ENCODE data around the gene RPS18.

Gene RPS18

DNA sequence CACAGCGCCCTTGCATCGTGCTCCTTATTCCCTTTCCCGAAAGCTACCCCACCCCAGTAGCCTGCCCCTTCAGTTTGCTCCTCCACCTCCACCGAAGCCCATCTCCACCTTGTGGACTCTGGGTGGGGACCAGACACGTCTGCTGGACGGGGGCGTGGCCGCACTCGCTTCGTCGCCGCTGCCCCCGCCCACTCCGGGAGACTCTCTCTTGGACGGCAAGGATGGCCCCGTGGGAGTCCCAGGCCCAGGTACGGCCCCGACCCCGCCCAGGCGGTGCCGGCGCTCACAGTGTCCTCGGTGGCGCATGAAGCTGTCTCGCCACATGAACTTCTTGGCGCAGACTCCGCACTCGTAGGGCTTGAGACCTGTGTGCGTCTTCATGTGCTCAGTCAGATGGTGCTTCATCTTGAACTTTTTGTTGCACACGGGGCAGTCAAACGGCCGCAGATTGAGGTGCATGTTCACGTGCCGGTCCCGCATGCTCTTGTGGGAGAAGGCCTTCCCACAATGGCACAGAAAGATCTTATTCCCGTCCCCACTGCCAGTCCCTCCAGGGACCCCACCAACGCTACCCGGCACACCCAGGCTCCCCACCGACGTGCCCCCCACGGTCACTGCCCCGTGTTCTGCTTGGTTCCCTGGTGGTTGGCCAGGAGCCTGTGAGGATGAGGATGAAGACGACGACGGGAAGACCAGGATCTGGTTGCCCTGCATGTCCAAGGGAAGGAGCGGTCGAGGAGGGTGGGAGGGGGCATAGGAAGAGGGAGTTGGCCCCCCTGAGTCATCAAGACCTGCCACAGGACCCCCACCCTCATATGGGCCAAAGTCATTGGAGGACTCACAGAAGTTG, 43.3 kb downstream of the RPS18 start:
- no peak for TF ChIP-seq Cebpa-rat (IDR thresholded peaks at IDR 0.05)
- Histone ChIP-seq H3K9me3 (replicated peaks in 1 of 11) (no peaks in the 10 kb centered on the region), H3K27ac (peak overlapping the region; percentile 88 to 99 (median 95)), H3K9ac (peak overlapping the region; percentile 90 to 97 (median 92); a peak in 20 of 22 replicates), H3K4me3 (peak overlapping the region; percentile 75 to 91 (median 84)), H3K27me3 (no peaks in the 10 kb centered on the region), H3K4me2 (peak overlapping the region; percentile 85 to 100 (median 98)), H3K36me3 (peaks cover 28 to 48% (median 39%) of the 10 kb centered on the region in 11 experiments), H4K20me1 (peaks cover 26 to 62% (median 51%) of the 10 kb centered on the region in 11 experiments; a peak in 21 of 22 replicates), H3K4me1 (peaks cover 62 to 72% (median 70%) of the 10 kb centered on the region in 10 experiments)

- H3K4me2 ChIP-seq, result peak overlapping the region; percentile 85 to 100 (median 98); a peak in 20 of 22 replicates
- no peaks in the 10 kb centered on the region for H3K9me3 ChIP-seq (replicated peaks in 1 of 11)
- H3K4me1 ChIP-seq, result peaks cover 68 to 77% (median 76%) of the 10 kb centered on the region in 10 experiments
- H3K27me3 ChIP-seq, result no peaks in the 10 kb centered on the region
- H3K36me3 ChIP-seq, result peaks cover 28 to 48% (median 39%) of the 10 kb centered on the region in 11 experiments
- TF ChIP-seq Cebpa-rat (IDR thresholded peaks at IDR 0.05), result no peak
- peaks cover 25 to 62% (median 50%) of the 10 kb centered on the region in 11 experiments; a peak in 21 of 22 replicates for H4K20me1 ChIP-seq
- H3K4me3 ChIP-seq, result 0 out of 20 replicates have a peak overlapping the region, but pooled peaks of 1 of the 10 experiments have one; percentile 91
- H3K9ac ChIP-seq, result peak overlapping the region in 1 of 11 experiments; percentile 90; a peak in 1 of 22 replicates
- peak overlapping the region in 3 of 11 experiments; percentile 20 to 95 (median 92); a peak in 5 of 22 replicates for H3K27ac ChIP-seq
Observed at GRCh38 chr6:33315793-33316602, 44.1 kb downstream of the RPS18 start.

- Histone ChIP-seq H3K36me3 (peaks cover 30 to 46% (median 35%) of the 10 kb centered on the region in 11 experiments), H3K27me3 (no peaks in the 10 kb centered on the region), H3K4me1 (peaks cover 68 to 77% (median 76%) of the 10 kb centered on the region in 10 experiments), H3K27ac (peak overlapping the region in 3 of 11 experiments; percentile 1 to 20 (median 11); a peak in 4 of 22 replicates), H4K20me1 (peaks cover 17 to 62% (median 48%) of the 10 kb centered on the region in 11 experiments; a peak in 21 of 22 replicates), H3K9ac (peak overlapping the region in 5 of 11 experiments; percentile 11 to 44 (median 33); a peak in 4 of 22 replicates), H3K4me2 (peak overlapping the region; percentile 52 to 100 (median 96)), H3K9me3 (replicated peaks in 1 of 11) (no peaks in the 10 kb centered on the region), H3K4me3 (peak overlapping the region; percentile 44 to 73 (median 56); a peak in 19 of 20 replicates)
- TF ChIP-seq Cebpa-rat (IDR thresholded peaks at IDR 0.05), result no peak
Observed at GRCh38 chr6:33316603-33317418, 44.9 kb downstream of the RPS18 start.

- no peaks in the 10 kb centered on the region for H3K27me3 ChIP-seq
- no peaks in the 10 kb centered on the region for H3K9me3 ChIP-seq (replicated peaks in 1 of 11)
- peak overlapping the region in 6 of 11 experiments; percentile 32 to 93 (median 89); a peak in 8 of 22 replicates for H3K9ac ChIP-seq
- H3K4me3 ChIP-seq, result peak overlapping the region; percentile 44 to 86 (median 66)
- H3K4me1 ChIP-seq, result peaks cover 67 to 75% (median 73%) of the 10 kb centered on the region in 10 experiments
- peak overlapping the region in 3 of 11 experiments; percentile 68 to 71 (median 70); a peak in 7 of 22 replicates for H3K27ac ChIP-seq
- peak overlapping the region; percentile 52 to 100 (median 96); a peak in 17 of 22 replicates for H3K4me2 ChIP-seq
- peaks cover 11 to 59% (median 43%) of the 10 kb centered on the region in 11 experiments; a peak in 21 of 22 replicates for H4K20me1 ChIP-seq
- TF ChIP-seq Cebpa-rat (IDR thresholded peaks at IDR 0.05), result no peak
- peaks cover 30 to 44% (median 34%) of the 10 kb centered on the region in 11 experiments for H3K36me3 ChIP-seq
Observed at GRCh38 chr6:33317419-33317668, 45.5 kb downstream of the RPS18 start.

DNA sequence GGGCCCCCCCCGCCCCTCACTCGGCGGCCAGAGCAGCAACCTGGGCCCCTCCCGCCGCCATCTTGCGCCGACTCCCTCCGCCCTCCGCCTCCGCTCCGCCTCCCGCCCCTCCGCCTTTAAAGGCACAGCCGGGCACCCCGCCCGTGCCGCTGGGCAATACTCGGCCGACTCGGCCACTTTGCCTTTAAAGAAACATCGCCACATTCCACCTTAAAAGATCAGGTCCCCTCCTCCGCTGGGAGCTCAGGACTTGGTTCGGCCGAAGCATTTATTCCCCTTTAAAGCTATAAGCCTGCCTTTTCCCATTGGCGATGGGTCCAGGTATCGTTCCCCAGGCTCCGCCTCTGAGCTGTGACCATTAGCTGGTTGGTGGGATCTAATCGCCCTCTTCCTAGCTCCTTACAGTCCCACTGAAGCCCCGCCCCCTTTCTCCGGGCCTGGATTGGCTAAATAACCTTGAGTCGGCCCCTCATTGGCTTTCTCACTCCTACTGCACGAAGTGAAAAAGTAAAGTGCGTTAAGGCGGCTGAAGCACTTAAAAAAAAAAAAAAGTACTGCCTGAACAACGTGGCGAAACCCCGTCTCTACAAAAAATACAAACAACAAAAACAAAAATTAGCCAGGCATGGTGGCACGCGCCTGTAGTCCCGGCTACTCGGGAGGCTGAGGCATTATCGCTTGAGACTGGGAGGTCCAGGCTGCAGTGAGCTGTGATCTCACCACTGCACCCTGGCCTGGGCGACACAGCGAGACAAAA, 46.0 kb downstream of the RPS18 start, which contains the start of gene ZBTB22:
Gene ZBTB22 (minus strand): TSS at position 76 of the 757 bp plus-strand sequence. CDS start 828 bp downstream, outside the sequence.
- H3K27me3 ChIP-seq, result no peaks in the 10 kb centered on the region
- TF ChIP-seq Cebpa-rat (IDR thresholded peaks at IDR 0.05), result no peak
- H3K4me2 ChIP-seq, result peak within 1 kb of the TSS; percentile 93 to 100 (median 99)
- H3K27ac ChIP-seq, result peak within 1 kb of the TSS in 10 of 11 experiments; percentile 38 to 71 (median 67); a peak in 20 of 22 replicates
- H3K36me3 ChIP-seq, result peaks cover 30 to 44% (median 34%) of the 10 kb centered on the region in 11 experiments
- peaks cover 8 to 54% (median 38%) of the 10 kb centered on the region in 11 experiments; a peak in 20 of 22 replicates for H4K20me1 ChIP-seq
- H3K4me3 ChIP-seq, result peak within 1 kb of the TSS; percentile 55 to 86 (median 66)
- peak within 1 kb of the TSS; percentile 64 to 94 (median 90) for H3K9ac ChIP-seq
- H3K9me3 ChIP-seq (replicated peaks in 1 of 11), result no peaks in the 10 kb centered on the region
- peaks cover 67 to 72% (median 70%) of the 10 kb centered on the region in 10 experiments for H3K4me1 ChIP-seq

- H3K4me3 ChIP-seq, result peak overlapping the region; percentile 55 to 86 (median 66)
- H3K4me2 ChIP-seq, result peak overlapping the region; percentile 86 to 100 (median 96)
- TF ChIP-seq Cebpa-rat (IDR thresholded peaks at IDR 0.05), result no peak
- H3K4me1 ChIP-seq, result peaks cover 67 to 75% (median 72%) of the 10 kb centered on the region in 10 experiments
- H4K20me1 ChIP-seq, result peaks cover 8 to 51% (median 35%) of the 10 kb centered on the region in 11 experiments; a peak in 20 of 22 replicates
- no peaks in the 10 kb centered on the region for H3K27me3 ChIP-seq
- H3K36me3 ChIP-seq, result peaks cover 30 to 44% (median 34%) of the 10 kb centered on the region in 11 experiments
- no peaks in the 10 kb centered on the region for H3K9me3 ChIP-seq (replicated peaks in 1 of 11)
- H3K27ac ChIP-seq, result peak overlapping the region in 10 of 11 experiments; percentile 6 to 71 (median 65); a peak in 14 of 22 replicates
- H3K9ac ChIP-seq, result peak overlapping the region; percentile 64 to 94 (median 90)
Observed at GRCh38 chr6:33318426-33319073, 46.7 kb downstream of the RPS18 start.

DNA sequence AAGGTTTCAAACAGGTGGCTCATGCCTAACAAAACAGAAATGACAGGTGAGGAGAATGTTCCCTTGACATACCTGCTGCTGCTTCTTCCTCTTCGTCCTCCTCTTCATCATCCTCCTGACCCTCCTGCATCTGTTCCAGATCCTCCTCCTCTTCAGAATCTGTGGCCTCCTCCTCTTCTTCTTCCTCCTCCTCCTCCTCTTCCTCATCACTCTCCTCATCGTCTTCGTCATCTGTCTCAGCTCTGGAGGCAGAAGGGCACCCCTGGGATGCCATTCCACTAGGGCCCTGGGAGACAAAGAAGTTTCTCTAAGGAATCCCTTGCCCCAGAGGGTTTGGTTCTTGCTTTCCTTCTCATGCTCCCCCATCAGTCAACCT, 48.1 kb downstream of the RPS18 start:
- H3K9ac ChIP-seq, result peak overlapping the region; percentile 64 to 94 (median 90); a peak in 18 of 22 replicates

More for the DNA sequence above, 48.1 kb downstream of the RPS18 start:
- peaks cover 8 to 51% (median 35%) of the 10 kb centered on the region in 11 experiments; a peak in 20 of 22 replicates for H4K20me1 ChIP-seq
- H3K4me1 ChIP-seq, result peaks cover 73 to 80% (median 76%) of the 10 kb centered on the region in 10 experiments
- peak overlapping the region; percentile 86 to 100 (median 96) for H3K4me2 ChIP-seq
- peak overlapping the region in 7 of 10 experiments; percentile 65 to 91 (median 77); a peak in 6 of 20 replicates for H3K4me3 ChIP-seq
- H3K27me3 ChIP-seq, result no peaks in the 10 kb centered on the region
- TF ChIP-seq Cebpa-rat (IDR thresholded peaks at IDR 0.05), result no peak
- H3K27ac ChIP-seq, result peak overlapping the region in 1 of 11 experiments; percentile 25; a peak in 2 of 22 replicates
- no peaks in the 10 kb centered on the region for H3K9me3 ChIP-seq (replicated peaks in 1 of 11)
- H3K36me3 ChIP-seq, result peaks cover 30 to 44% (median 34%) of the 10 kb centered on the region in 11 experiments
